GM23248 (cell line): ENCODE results near the gene RABGAP1L. TPM values are rescaled to one million over a fixed set of nuclear protein-coding genes. Genes with fewer than 3 reads are reported as not detected.

Experiments used
- DNase-seq: peaks from one replicate; pipeline ENCODE4 v3.0.0-alpha.2; 2015
- H2AFZ ChIP-seq: fragments of 200-600 bp; sonication (generic); 2 replicates; pipeline ENCODE4 v1.6.1; 2016; ENCODE audit warnings: antibody characterized with exemption
- H3F3A ChIP-seq: fragments of 200-600 bp; sonication (generic); 2 replicates; pipeline ENCODE4 v1.6.1; 2016; ENCODE audit warnings: mild to moderate bottlenecking, antibody characterized with exemption, mixed run types; ENCODE audit not compliant: insufficient read depth
- H3K27ac ChIP-seq: fragments of 200-600 bp; sonication (generic); 2 replicates; pipeline ENCODE4 v1.5.1; 2016; ENCODE audit warnings: mild to moderate bottlenecking
- H3K27me3 ChIP-seq: fragments of 200-600 bp; sonication (generic); replicated peaks from 2 replicates; pipeline ENCODE4 v1.6.1; 2016; ENCODE audit warnings: mild to moderate bottlenecking; ENCODE audit not compliant: insufficient read depth
- H3K36me3 ChIP-seq: fragments of 200-600 bp; sonication (generic); 2 replicates; pipeline ENCODE4 v1.6.1; 2016; ENCODE audit warnings: low read depth, mild to moderate bottlenecking
- H3K4me1 ChIP-seq: fragments of 200-600 bp; sonication (generic); 2 replicates; pipeline ENCODE4 v1.6.1; 2016; ENCODE audit warnings: mild to moderate bottlenecking; ENCODE audit not compliant: insufficient read depth
- H3K4me2 ChIP-seq: fragments of 200-600 bp; sonication (generic); one replicate; pipeline ENCODE4 v1.6.1; 2016; ENCODE audit warnings: mild to moderate bottlenecking; ENCODE audit not compliant: unreplicated experiment
- H3K4me3 ChIP-seq: fragments of 200-600 bp; sonication (generic); 2 replicates; pipeline ENCODE4 v1.5.1; 2016; ENCODE audit warnings: mild to moderate bottlenecking
- H3K79me2 ChIP-seq: fragments of 200-600 bp; sonication (generic); 2 replicates; pipeline ENCODE4 v1.6.1; 2016; ENCODE audit warnings: mild to moderate bottlenecking; ENCODE audit not compliant: insufficient read depth
- H3K9ac ChIP-seq: fragments of 200-600 bp; sonication (generic); 2 replicates; pipeline ENCODE4 v1.6.1; 2016; ENCODE audit warnings: mild to moderate bottlenecking
- H3K9me2 ChIP-seq: fragments of 200-600 bp; sonication (generic); 2 replicates; pipeline ENCODE4 v1.6.1; 2016; ENCODE audit warnings: mixed run types, mild to moderate bottlenecking, moderate library complexity; ENCODE audit not compliant: insufficient read depth
- H3K9me3 ChIP-seq: fragments of 200-600 bp; sonication (generic); one replicate; pipeline ENCODE4 v1.6.1; 2017; ENCODE audit warnings: low read depth
- H4K20me1 ChIP-seq: fragments of 200-600 bp; sonication (generic); 2 replicates; pipeline ENCODE4 v1.6.0; 2016; ENCODE audit not compliant: insufficient read depth
- EZH2 ChIP-seq: fragments of 200-600 bp; sonication (generic); IDR thresholded peaks from 2 replicates; pipeline ENCODE4 v1.6.1; 2018; ENCODE audit warnings: antibody characterized with exemption, mild to moderate bottlenecking; ENCODE audit not compliant: insufficient read depth, poor library complexity, severe bottlenecking
- EZH2phosphoT487 ChIP-seq: fragments of 200-600 bp; sonication (generic); IDR thresholded peaks from 2 replicates; pipeline ENCODE4 v1.6.1; 2018; ENCODE audit warnings: antibody characterized with exemption, moderate library complexity, mild to moderate bottlenecking, low read depth; ENCODE audit not compliant: insufficient read depth
- WGBS, 2 experiments: methylation state at CpG; one replicate each; pipeline ENCODE4 v1.1.6; 2015 to 2017; ENCODE audit warnings: low lambda C conversion rate in 2 of 2, low coverage in 1 of 2; ENCODE audit errors: missing lambda C conversion rate in 2 of 2; 5-methylcytosine and 5-hydroxymethylcytosine counted together
- in situ Hi-C: fragments of 300-500 bp; cut with MboI; formaldehyde crosslinking; loops from 2 replicates; pipeline ENCODE4 v1.15.0; 2020
- polyA plus RNA-seq: library from polyadenylated mRNA; unstranded; fragments of >200 nt; fragmentation: Nextera tagmentation; extraction: Ambion mirVana; gene quantifications from 2 replicates; pipeline ENCODE4 v1.2.1, GENCODE V29; 2016
- total RNA-seq: library from RNA; depleted of rRNA; stranded (reverse); fragments of >200 nt; shearing (Covaris generic); gene quantifications from 2 replicates; pipeline ENCODE4 v1.2.3, GENCODE V29; 2014

The RABGAP1L gene
- total and polyA plus RNA-seq, 2 experiments from 2014 or later: 13.7 to 21.6 TPM

- Histone ChIP-seq H3K36me3 (no peaks in the 10 kb centered on the region), H3F3A (no peaks in the 10 kb centered on the region), H3K9ac (no peak overlapping the region), H3K9me2 (no peaks in the 10 kb centered on the region), H3K9me3 (no peaks in the 10 kb centered on the region), H3K4me2 (no peak overlapping the region), H3K4me1 (no peaks in the 10 kb centered on the region), H3K27me3 (no peaks in the 10 kb centered on the region), H3K4me3 (no peak overlapping the region), H3K79me2 (no peaks in the 10 kb centered on the region), H2AFZ (no peak overlapping the region), H4K20me1 (no peaks in the 10 kb centered on the region), H3K27ac (no peak overlapping the region)
- TF ChIP-seq EZH2 (no peak), EZH2phosphoT487 (no peak)
- WGBS, 2 experiments: 87 to 94% methylated on average over 2 of the region's 2 CpGs
- DNase-seq: no peak
- in situ Hi-C loops: no loop called here
Measured at GRCh38 chr1:174946031-174946430, 786.7 kb downstream of the RABGAP1L start.

GRCh38 chr1:174949061-174949460 is 789.7 kb downstream of the RABGAP1L start:
- H3K4me1 ChIP-seq: no peaks in the 10 kb centered on the region

GRCh38 chr1:174949645-174950044 is 790.3 kb downstream of the RABGAP1L start:
- no peak for TF ChIP-seq EZH2phosphoT487
- no peak for TF ChIP-seq EZH2
- no peak overlapping the region for H3K27ac ChIP-seq
- no peak for DNase-seq
- H3K9ac ChIP-seq: no peak overlapping the region
- no peaks in the 10 kb centered on the region for H3K9me2 ChIP-seq
- H3K9me3 ChIP-seq: no peaks in the 10 kb centered on the region
- H3K79me2 ChIP-seq: no peaks in the 10 kb centered on the region
- no peak overlapping the region for H3K4me3 ChIP-seq
- no peaks in the 10 kb centered on the region for H3K27me3 ChIP-seq
- H2AFZ ChIP-seq: no peak overlapping the region
- no peaks in the 10 kb centered on the region for H3K4me1 ChIP-seq
- in situ Hi-C loops: no loop called here
- H4K20me1 ChIP-seq: no peaks in the 10 kb centered on the region
- H3K4me2 ChIP-seq: no peak overlapping the region
- no peaks in the 10 kb centered on the region for H3F3A ChIP-seq
- no peaks in the 10 kb centered on the region for H3K36me3 ChIP-seq

More at GRCh38 chr1:174949061-174949460, 789.7 kb downstream of the RABGAP1L start:
- Histone ChIP-seq H3K4me2 (no peak overlapping the region), H3K36me3 (no peaks in the 10 kb centered on the region), H3K79me2 (no peaks in the 10 kb centered on the region), H3F3A (no peaks in the 10 kb centered on the region), H3K27ac (no peak overlapping the region), H4K20me1 (no peaks in the 10 kb centered on the region), H3K4me3 (no peak overlapping the region), H3K27me3 (no peaks in the 10 kb centered on the region), H2AFZ (no peak overlapping the region), H3K9ac (no peak overlapping the region), H3K9me2 (no peaks in the 10 kb centered on the region), H3K9me3 (no peaks in the 10 kb centered on the region)
- no peak for DNase-seq
- in situ Hi-C loops: no loop called here
- WGBS, 2 experiments: 94 to 97% methylated on average over 1 of the region's 1 CpG
- TF ChIP-seq EZH2phosphoT487: no peak
- no peak for TF ChIP-seq EZH2

GRCh38 chr1:174953285-174954072 is 794.2 kb downstream of the RABGAP1L start:
- Histone ChIP-seq H3K9me3 (no peaks in the 10 kb centered on the region), H3K27ac (no peak overlapping the region), H3K4me1 (no peaks in the 10 kb centered on the region), H3K9ac (no peak overlapping the region), H3F3A (no peaks in the 10 kb centered on the region), H3K27me3 (no peaks in the 10 kb centered on the region), H3K4me2 (no peak overlapping the region), H3K36me3 (no peaks in the 10 kb centered on the region), H3K4me3 (no peak overlapping the region), H2AFZ (no peak overlapping the region), H3K79me2 (no peaks in the 10 kb centered on the region), H3K9me2 (no peaks in the 10 kb centered on the region), H4K20me1 (no peaks in the 10 kb centered on the region)
- no peak for DNase-seq
- in situ Hi-C loops: no loop called here
- WGBS, 2 experiments: 73 to 74% methylated on average over 11 of the region's 11 CpGs
- TF ChIP-seq EZH2phosphoT487 (no peak), EZH2 (no peak)

GRCh38 chr1:174954073-174954460 is 794.7 kb downstream of the RABGAP1L start:
- no peaks in the 10 kb centered on the region for H3K9me3 ChIP-seq
- in situ Hi-C loops: no loop called here
- no peaks in the 10 kb centered on the region for H3K79me2 ChIP-seq
- no peaks in the 10 kb centered on the region for H4K20me1 ChIP-seq
- no peak overlapping the region for H3K4me3 ChIP-seq
- H3K27me3 ChIP-seq: no peaks in the 10 kb centered on the region
- no peak overlapping the region for H3K9ac ChIP-seq
- H3K27ac ChIP-seq: no peak overlapping the region
- no peaks in the 10 kb centered on the region for H3K4me1 ChIP-seq
- no peak overlapping the region for H2AFZ ChIP-seq
- H3K4me2 ChIP-seq: no peak overlapping the region
- H3F3A ChIP-seq: no peaks in the 10 kb centered on the region
- no peak for TF ChIP-seq EZH2
- TF ChIP-seq EZH2phosphoT487: no peak
- H3K9me2 ChIP-seq: no peaks in the 10 kb centered on the region
- no peaks in the 10 kb centered on the region for H3K36me3 ChIP-seq
- no peak for DNase-seq
